Endothelial cell of umbilical vein (primary cell): ENCODE results near the gene PEMT.

Experiments
- CTCF ChIP-seq, 2 donors: IDR thresholded peaks; 1 replicate in 1 of 2; 2 replicates in 1 of 2; pipeline ENCODE4 v1.5.1; 2011; ENCODE audit warnings: low read length in 2 of 2, mild to moderate bottlenecking in 2 of 2, moderate library complexity in 2 of 2, control low read depth in 1 of 2, inconsistent platforms in 1 of 2, low read depth in 1 of 2; ENCODE audit not compliant: insufficient read depth in 1 of 2; ENCODE audit errors: extremely low read depth in 1 of 2
- EZH2 ChIP-seq: IDR thresholded peaks from 2 replicates; pipeline ENCODE4 v1.6.1; 2012; ENCODE audit warnings: borderline replicate concordance, low read depth, mild to moderate bottlenecking, moderate library complexity, low read length, inconsistent platforms; ENCODE audit not compliant: severe bottlenecking
- JUN ChIP-seq: IDR thresholded peaks from 2 replicates; pipeline ENCODE4 v1.6.1; 2011; ENCODE audit warnings: borderline replicate concordance, low read depth; ENCODE audit not compliant: insufficient read length, insufficient read depth
- MAX ChIP-seq: IDR thresholded peaks from 2 replicates; pipeline ENCODE4 v1.6.1; 2011; ENCODE audit not compliant: insufficient read depth, insufficient read length
- MYC ChIP-seq: IDR thresholded peaks from one replicate; pipeline ENCODE4 v1.6.1; 2011; ENCODE audit warnings: mild to moderate bottlenecking, low read depth, low read length
- POLR2A ChIP-seq: IDR thresholded peaks from 2 replicates; pipeline ENCODE4 v1.6.1; 2012; ENCODE audit warnings: low read depth, mild to moderate bottlenecking, control low read depth, low read length
- POLR2AphosphoS5 ChIP-seq: IDR thresholded peaks from 2 replicates; pipeline ENCODE4 v1.6.1; 2012; ENCODE audit warnings: low read depth, mild to moderate bottlenecking, control low read depth, low read length, moderate library complexity; ENCODE audit not compliant: insufficient read depth

GRCh38 chr17:17532991-17533390, 58.5 kb downstream of the PEMT start:
- TF ChIP-seq MAX = no peak
- no peak for TF ChIP-seq CTCF (IDR thresholded peaks at IDR 0.05; ENCODE audit: extremely low read depth in 1 of 2, insufficient read depth in 1 of 2, low read depth in 1 of 2, low read length in 2 of 2)
- no peak for TF ChIP-seq JUN
- TF ChIP-seq POLR2A = no peak
- no peak for TF ChIP-seq POLR2AphosphoS5
- no peak for TF ChIP-seq EZH2
- no peak for TF ChIP-seq MYC
